H1 (cell line): ENCODE measurements around the gene SLK. TPM values are rescaled to one million over a fixed set of nuclear protein-coding genes. Genes with fewer than 3 reads are reported as not detected.

Experiments
- CHD7 ChIP-seq: fragments of 300-600 bp; sonication (generic); IDR thresholded peaks from 2 replicates; pipeline ENCODE4 v1.7.1; 2012; ENCODE audit warnings: low read length, moderate library complexity, mild to moderate bottlenecking, inconsistent platforms; ENCODE audit not compliant: insufficient replicate concordance
- SP2 ChIP-seq: IDR thresholded peaks from 2 replicates; pipeline ENCODE4 v1.6.1; 2012; ENCODE audit warnings: mild to moderate bottlenecking, low read length, inconsistent platforms
- polyA plus RNA-seq, 7 experiments: library from polyadenylated mRNA; depleted of rRNA in 3 of 7; stranded (reverse) in 5 of 7; unstranded in 2 of 7; fragments of >200 nt in 5 of 7; fragments of 200-250 nt in 2 of 7; gene quantifications; 1 replicate in 5 of 7; 2 replicates in 1 of 7; 4 replicates in 1 of 7; pipeline versions ENCODE4 v1.2.1 to v1.2.3, GENCODE V29; 2011 to 2013; ENCODE audit warnings: missing spikeins in 2 of 7, mixed read lengths in 2 of 7
- total RNA-seq: library from RNA; stranded (reverse); fragmentation: NEBNext Ultra II Directional; extraction: Animal tissue kit (Norgen Biotek cat#: 25700); gene quantifications from 2 replicates; pipeline ENCODE4 v1.2.1, GENCODE V29; 2021

The SLK gene
- total and polyA plus RNA-seq, 2 of the 8 experiments (the other 6 are each of a cell fraction or from before 2014, with no cell fraction given), result 2.7 to 18.3 TPM

GRCh38 chr10:104038537-104038936, 71.6 kb downstream of the SLK start (continued):
- TF ChIP-seq CHD7 (no peak), SP2 (no peak)
